Ovary (tissue), 3 donors: ENCODE results near the gene NRCAM.

ENCODE experiments used
- EP300 ChIP-seq: sonication (generic); formaldehyde crosslinking; IDR thresholded peaks from one replicate; pipeline ENCODE4 v1.6.1; 2017; ENCODE audit warnings: antibody characterized with exemption
- POLR2A ChIP-seq: fragments of 450-650 bp; IDR thresholded peaks from one replicate; pipeline ENCODE4 v1.6.1; 2017; ENCODE audit warnings: antibody characterized with exemption, mild to moderate bottlenecking, moderate library complexity
- TF ChIP-seq, protein P1 (sequence below), 3 donors: fragments of 450-650 bp in 2 of 3; fragments of 200-600 bp in 1 of 3; IDR thresholded peaks; one replicate each; pipeline versions ENCODE4 v1.5.1 to v1.8.0; 2016 to 2022; ENCODE audit warnings: antibody characterized with exemption in 3 of 3, mild to moderate bottlenecking in 1 of 3
- donor health status: DM: no; HTN: no; CAD: no.

DNA sequence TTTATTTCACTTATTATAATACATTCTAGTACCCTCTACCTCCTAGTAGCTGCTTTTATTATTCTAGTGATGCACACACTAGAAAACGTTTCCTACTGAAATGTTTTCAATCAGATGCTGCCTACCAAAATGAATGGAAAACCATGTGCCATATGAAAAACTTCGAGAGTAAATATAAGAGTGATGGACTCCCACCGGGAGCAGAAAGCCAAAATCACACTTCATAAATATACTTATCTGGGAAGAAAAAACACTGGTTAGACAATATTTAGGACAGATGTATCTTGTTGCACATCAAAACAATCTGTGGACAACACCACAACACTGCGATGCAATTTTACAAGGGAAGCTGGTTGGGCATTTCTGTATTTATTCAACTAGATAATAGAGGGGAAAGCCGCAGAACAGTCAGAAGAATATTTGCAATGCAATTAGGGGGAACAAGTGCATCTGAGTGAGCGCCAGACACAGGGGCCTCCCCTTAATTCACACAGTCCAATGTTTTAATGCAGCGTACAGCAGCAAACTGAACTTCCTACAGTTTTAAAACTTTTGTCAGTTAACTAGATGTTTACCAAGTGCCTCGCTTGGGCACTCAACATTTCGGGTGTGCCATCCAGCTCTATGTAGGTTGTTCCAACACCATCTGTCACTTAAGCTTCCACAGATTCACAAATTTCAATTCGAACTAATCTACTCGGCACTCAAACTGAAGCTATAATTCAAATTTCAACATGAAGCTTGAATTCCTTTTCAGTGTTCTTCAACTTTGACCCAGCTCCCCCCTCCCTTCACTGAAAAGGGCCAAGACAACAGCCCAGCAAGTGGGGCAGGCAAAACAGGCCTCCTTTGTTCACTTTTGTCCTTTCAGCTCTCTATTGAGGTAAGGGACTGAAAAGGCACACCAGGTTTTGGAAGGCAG, 7.4 kb downstream of the NRCAM start:
- TF ChIP-seq, protein P1, sequence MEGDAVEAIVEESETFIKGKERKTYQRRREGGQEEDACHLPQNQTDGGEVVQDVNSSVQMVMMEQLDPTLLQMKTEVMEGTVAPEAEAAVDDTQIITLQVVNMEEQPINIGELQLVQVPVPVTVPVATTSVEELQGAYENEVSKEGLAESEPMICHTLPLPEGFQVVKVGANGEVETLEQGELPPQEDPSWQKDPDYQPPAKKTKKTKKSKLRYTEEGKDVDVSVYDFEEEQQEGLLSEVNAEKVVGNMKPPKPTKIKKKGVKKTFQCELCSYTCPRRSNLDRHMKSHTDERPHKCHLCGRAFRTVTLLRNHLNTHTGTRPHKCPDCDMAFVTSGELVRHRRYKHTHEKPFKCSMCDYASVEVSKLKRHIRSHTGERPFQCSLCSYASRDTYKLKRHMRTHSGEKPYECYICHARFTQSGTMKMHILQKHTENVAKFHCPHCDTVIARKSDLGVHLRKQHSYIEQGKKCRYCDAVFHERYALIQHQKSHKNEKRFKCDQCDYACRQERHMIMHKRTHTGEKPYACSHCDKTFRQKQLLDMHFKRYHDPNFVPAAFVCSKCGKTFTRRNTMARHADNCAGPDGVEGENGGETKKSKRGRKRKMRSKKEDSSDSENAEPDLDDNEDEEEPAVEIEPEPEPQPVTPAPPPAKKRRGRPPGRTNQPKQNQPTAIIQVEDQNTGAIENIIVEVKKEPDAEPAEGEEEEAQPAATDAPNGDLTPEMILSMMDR (IDR thresholded peaks at IDR 0.05), result no peak
- TF ChIP-seq POLR2A (no peak), EP300 (no peak)
